MM.1S (cell line): Measurements from ENCODE around the gene TTC22.

Experiments used
- CTCF ChIP-seq: fragments of 300-600 bp; sonication (generic); IDR thresholded peaks from 2 replicates; pipeline ENCODE4 v1.5.1; 2016; ENCODE audit warnings: antibody characterized with exemption, low read length, mixed read lengths
- EZH2 ChIP-seq: fragments of 300-600 bp; sonication (generic); optimal IDR thresholded peaks from 2 replicates; pipeline ENCODE3; 2017; ENCODE audit warnings: low read depth, mild to moderate bottlenecking, antibody characterized with exemption, low read length, mixed read lengths
- EZH2phosphoT487 ChIP-seq: fragments of 300-600 bp; sonication (generic); IDR thresholded peaks from 2 replicates; pipeline ENCODE4 v1.6.1; 2018; ENCODE audit warnings: antibody characterized with exemption, low read length

GRCh38 chr1:54846301-54846700 is 45.2 kb upstream of the TTC22 start:
- TF ChIP-seq EZH2 (no peak), CTCF (no peak), EZH2phosphoT487 (no peak)
